ENCODE data around the gene CHST1.
A peak's percentile ranks its signal among the peaks of the same experiment; 100 is the strongest.

Gene CHST1, protein sequence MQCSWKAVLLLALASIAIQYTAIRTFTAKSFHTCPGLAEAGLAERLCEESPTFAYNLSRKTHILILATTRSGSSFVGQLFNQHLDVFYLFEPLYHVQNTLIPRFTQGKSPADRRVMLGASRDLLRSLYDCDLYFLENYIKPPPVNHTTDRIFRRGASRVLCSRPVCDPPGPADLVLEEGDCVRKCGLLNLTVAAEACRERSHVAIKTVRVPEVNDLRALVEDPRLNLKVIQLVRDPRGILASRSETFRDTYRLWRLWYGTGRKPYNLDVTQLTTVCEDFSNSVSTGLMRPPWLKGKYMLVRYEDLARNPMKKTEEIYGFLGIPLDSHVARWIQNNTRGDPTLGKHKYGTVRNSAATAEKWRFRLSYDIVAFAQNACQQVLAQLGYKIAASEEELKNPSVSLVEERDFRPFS

GRCh38 chr11:45665206-45665932 lies at the start of gene CHST1:
Gene CHST1 (minus strand): TSS chr11:45665622. CDS start chr11:45650923, 14,699 bp downstream.
- H3K36me3 Mint-ChIP-seq (ENCODE audit: low read depth) = no peaks in the 10 kb centered on the region
- TF ChIP-seq CTCF (IDR thresholded peaks at IDR 0.05; ENCODE audit: unreplicated experiment in 3 of 3) = no peak

GRCh38 chr11:45713573-45713972 lies 48.2 kb upstream of the CHST1 start:
- Mint-ChIP-seq H3K27ac (no peak overlapping the region), H3K4me1 (peaks cover 7% of the 10 kb centered on the region), H3K27me3 (ENCODE audit: low read depth) (peaks cover 29% of the 10 kb centered on the region), H3K36me3 (ENCODE audit: low read depth) (no peaks in the 10 kb centered on the region), H3K4me3 (no peak overlapping the region), H3K9me3 (no peaks in the 10 kb centered on the region)
- TF ChIP-seq CTCF (IDR thresholded peaks at IDR 0.05; ENCODE audit: unreplicated experiment in 3 of 3) = no peak

More at GRCh38 chr11:45665206-45665932, at the start of gene CHST1:
- Mint-ChIP-seq H3K9me3 (no peaks in the 10 kb centered on the region), H3K4me1 (peaks cover 52% of the 10 kb centered on the region), H3K27ac (no peak within 1 kb of the TSS), H3K27me3 (ENCODE audit: low read depth) (peaks cover 71% of the 10 kb centered on the region), H3K4me3 (peak within 1 kb of the TSS; percentile 81 to 86 (median 86))

DNA sequence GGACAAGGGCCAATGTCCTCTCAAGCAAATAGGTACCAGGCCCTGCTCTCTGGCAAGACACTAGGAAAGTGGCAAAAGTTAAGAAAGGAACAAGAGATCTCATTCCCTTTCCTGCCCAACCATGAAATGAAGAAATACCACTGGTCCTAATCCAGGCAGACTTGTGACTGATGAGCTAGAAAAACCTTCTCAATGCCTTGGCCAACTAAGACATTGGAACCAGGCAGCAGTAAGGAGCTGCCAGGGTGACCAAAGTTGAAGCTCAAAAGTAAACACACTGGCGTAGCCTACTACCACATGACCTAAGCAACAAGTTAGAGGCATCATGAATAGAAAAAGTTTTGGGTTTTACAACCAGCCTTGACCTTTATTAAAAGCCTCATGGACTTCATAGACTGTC lies 45.1 kb upstream of the CHST1 start:
- H3K4me1 Mint-ChIP-seq = peaks cover 3% of the 10 kb centered on the region
- no peaks in the 10 kb centered on the region for H3K9me3 Mint-ChIP-seq
- no peak overlapping the region for H3K27ac Mint-ChIP-seq
- no peaks in the 10 kb centered on the region for H3K36me3 Mint-ChIP-seq (ENCODE audit: low read depth)
- no peak for TF ChIP-seq CTCF (IDR thresholded peaks at IDR 0.05; ENCODE audit: unreplicated experiment in 3 of 3)
- H3K4me3 Mint-ChIP-seq = no peak overlapping the region
- peaks cover 32% of the 10 kb centered on the region for H3K27me3 Mint-ChIP-seq (ENCODE audit: low read depth)

GRCh38 chr11:45708887-45709663 lies 43.7 kb upstream of the CHST1 start:
- H3K4me1 Mint-ChIP-seq = no peaks in the 10 kb centered on the region

DNA sequence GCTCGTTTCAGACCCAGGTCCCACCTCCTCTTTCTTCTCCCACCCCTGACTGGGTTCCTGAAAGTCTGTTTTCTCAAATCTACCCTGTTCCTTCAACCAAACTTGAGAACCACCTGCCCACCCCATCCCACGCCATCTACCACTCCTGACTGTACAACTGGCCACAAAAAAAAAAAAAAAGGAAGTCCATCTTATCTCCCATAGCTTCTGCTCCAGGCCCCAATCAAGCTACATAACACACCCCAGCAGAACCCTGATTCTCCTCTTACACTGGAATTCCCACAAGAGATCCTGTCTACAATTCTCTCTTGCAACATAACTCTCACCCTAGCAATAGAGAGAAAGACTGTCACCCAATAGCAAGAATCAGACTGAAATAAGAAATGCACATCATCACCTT lies 39.2 kb upstream of the CHST1 start:
- no peak for TF ChIP-seq CTCF (IDR thresholded peaks at IDR 0.05; ENCODE audit: unreplicated experiment in 3 of 3)
- no peak overlapping the region for H3K4me3 Mint-ChIP-seq
- no peaks in the 10 kb centered on the region for H3K4me1 Mint-ChIP-seq
- no peaks in the 10 kb centered on the region for H3K36me3 Mint-ChIP-seq (ENCODE audit: low read depth)
- no peak overlapping the region for H3K27ac Mint-ChIP-seq
- H3K27me3 Mint-ChIP-seq (ENCODE audit: low read depth) = peaks cover 45% of the 10 kb centered on the region
- H3K9me3 Mint-ChIP-seq = peaks cover 2% of the 10 kb centered on the region

More at GRCh38 chr11:45708887-45709663, 43.7 kb upstream of the CHST1 start:
- Mint-ChIP-seq H3K9me3 (no peaks in the 10 kb centered on the region), H3K27me3 (ENCODE audit: low read depth) (peaks cover 34% of the 10 kb centered on the region), H3K4me3 (no peak overlapping the region), H3K27ac (no peak overlapping the region), H3K36me3 (ENCODE audit: low read depth) (no peaks in the 10 kb centered on the region)
- no peak for TF ChIP-seq CTCF (IDR thresholded peaks at IDR 0.05; ENCODE audit: unreplicated experiment in 3 of 3)

Measured in nephron (organoid).